K562 (cell line): Measurements from ENCODE around the gene SOCS2. TPM values are rescaled to one million over a fixed set of nuclear protein-coding genes. Genes with fewer than 3 reads are reported as not detected.

Experiments
- ATF7 ChIP-seq: fragments of 450-650 bp; IDR thresholded peaks from 2 replicates; pipeline ENCODE4 v1.7.1; 2014; ENCODE audit warnings: mild to moderate bottlenecking, moderate library complexity
- ESRRA ChIP-seq: fragments of 450-650 bp; IDR thresholded peaks from 2 replicates; pipeline ENCODE4 v1.6.1; 2014; ENCODE audit warnings: low read depth, mild to moderate bottlenecking, moderate library complexity, borderline replicate concordance
- HDAC1 ChIP-seq, 2 experiments: fragments of 450-650 bp; IDR thresholded peaks; 2 replicates each; pipeline ENCODE4 v1.6.1; 2016 to 2017; ENCODE audit warnings: inconsistent platforms in 1 of 2, mild to moderate bottlenecking in 1 of 2, moderate library complexity in 1 of 2
- PML ChIP-seq: IDR thresholded peaks from 2 replicates; pipeline ENCODE4 v1.6.1; 2012; ENCODE audit warnings: low read length, inconsistent platforms
- PTBP1 ChIP-seq: fragments of 200-400 bp; formaldehyde crosslinking; IDR thresholded peaks from 2 replicates; pipeline ENCODE4 v1.6.1; 2017; ENCODE audit warnings: low read depth, low read length
- RB1 ChIP-seq: fragments of 450-650 bp; IDR thresholded peaks from 2 replicates; pipeline ENCODE4 v1.6.1; 2017; ENCODE audit warnings: low read depth, mild to moderate bottlenecking
- TAF7 ChIP-seq: fragments of 450-650 bp; IDR thresholded peaks from 2 replicates; pipeline ENCODE4 v1.6.1; 2016; ENCODE audit warnings: missing genetic modification characterization, missing compliant biosample characterization
- UBTF ChIP-seq, 2 experiments: IDR thresholded peaks; 2 replicates each; pipeline ENCODE4 v1.6.1; 2012; ENCODE audit warnings: improper control_type of control experiment in 2 of 2, low read depth in 2 of 2, low read length in 2 of 2, borderline replicate concordance in 1 of 2
- YY1 ChIP-seq, 3 experiments: IDR thresholded peaks; 2 replicates each; pipeline ENCODE4 v1.6.1; 2011; ENCODE audit warnings: low read length in 2 of 3, mild to moderate bottlenecking in 2 of 3, moderate library complexity in 2 of 3, borderline replicate concordance in 1 of 3, control low read depth in 1 of 3, low read depth in 1 of 3; ENCODE audit not compliant: insufficient read depth in 3 of 3, insufficient replicate concordance in 2 of 3, control insufficient read depth in 1 of 3, insufficient read length in 1 of 3; ENCODE audit errors: extremely low read depth in 1 of 3
- polyA plus RNA-seq, 8 experiments: library from polyadenylated mRNA; depleted of rRNA in 4 of 8; stranded (reverse) in 5 of 8; unstranded in 3 of 8; fragments of >200 nt; fragmentation: Nextera tagmentation in 2 of 8; fragmentation: Illumina TruSeq in 1 of 8; extraction: Ambion mirVana in 2 of 8; extraction: Trizol in 1 of 8; gene quantifications; 2 replicates each; pipeline versions ENCODE4 v1.2.1 to v1.2.3, GENCODE V29; 2011 to 2014; ENCODE audit warnings: inconsistent platforms in 1 of 8, missing spikeins in 1 of 8
- total RNA-seq, 7 experiments: library from RNA; depleted of rRNA in 6 of 7; stranded (reverse); fragments of >200 nt in 6 of 7; fragmentation: Illumina TruSeq in 2 of 7; extraction: Trizol in 2 of 7; gene quantifications; 2 replicates each; pipeline versions ENCODE4 v1.2.1 to v1.2.3, GENCODE V29; 2011 to 2021; ENCODE audit warnings: low replicate concordance in 1 of 7
- TF ChIP-seq, protein P1 (sequence below): fragments of 450-650 bp; IDR thresholded peaks from 2 replicates; pipeline ENCODE4 v1.6.1; 2016; ENCODE audit warnings: mild to moderate bottlenecking, moderate library complexity
- TF ChIP-seq, protein P2 (sequence below), 2 experiments: fragments of 250-450 bp in 1 of 2; fragments of 450-650 bp in 1 of 2; sonication (Bioruptor Pico) in 1 of 2; IDR thresholded peaks; 2 replicates each; pipeline versions ENCODE4 v1.6.1 to v1.8.0; 2016 to 2021; ENCODE audit warnings: mild to moderate bottlenecking in 2 of 2, moderate library complexity in 2 of 2, missing compliant biosample characterization in 1 of 2, missing genetic modification characterization in 1 of 2

Gene SOCS2
- total and polyA plus RNA-seq, 9 of the 15 experiments (the other 6 are each of a cell fraction or from before 2014, with no cell fraction given): 37.0 to 162 (median 98.7) TPM

- TF ChIP-seq, protein P1, sequence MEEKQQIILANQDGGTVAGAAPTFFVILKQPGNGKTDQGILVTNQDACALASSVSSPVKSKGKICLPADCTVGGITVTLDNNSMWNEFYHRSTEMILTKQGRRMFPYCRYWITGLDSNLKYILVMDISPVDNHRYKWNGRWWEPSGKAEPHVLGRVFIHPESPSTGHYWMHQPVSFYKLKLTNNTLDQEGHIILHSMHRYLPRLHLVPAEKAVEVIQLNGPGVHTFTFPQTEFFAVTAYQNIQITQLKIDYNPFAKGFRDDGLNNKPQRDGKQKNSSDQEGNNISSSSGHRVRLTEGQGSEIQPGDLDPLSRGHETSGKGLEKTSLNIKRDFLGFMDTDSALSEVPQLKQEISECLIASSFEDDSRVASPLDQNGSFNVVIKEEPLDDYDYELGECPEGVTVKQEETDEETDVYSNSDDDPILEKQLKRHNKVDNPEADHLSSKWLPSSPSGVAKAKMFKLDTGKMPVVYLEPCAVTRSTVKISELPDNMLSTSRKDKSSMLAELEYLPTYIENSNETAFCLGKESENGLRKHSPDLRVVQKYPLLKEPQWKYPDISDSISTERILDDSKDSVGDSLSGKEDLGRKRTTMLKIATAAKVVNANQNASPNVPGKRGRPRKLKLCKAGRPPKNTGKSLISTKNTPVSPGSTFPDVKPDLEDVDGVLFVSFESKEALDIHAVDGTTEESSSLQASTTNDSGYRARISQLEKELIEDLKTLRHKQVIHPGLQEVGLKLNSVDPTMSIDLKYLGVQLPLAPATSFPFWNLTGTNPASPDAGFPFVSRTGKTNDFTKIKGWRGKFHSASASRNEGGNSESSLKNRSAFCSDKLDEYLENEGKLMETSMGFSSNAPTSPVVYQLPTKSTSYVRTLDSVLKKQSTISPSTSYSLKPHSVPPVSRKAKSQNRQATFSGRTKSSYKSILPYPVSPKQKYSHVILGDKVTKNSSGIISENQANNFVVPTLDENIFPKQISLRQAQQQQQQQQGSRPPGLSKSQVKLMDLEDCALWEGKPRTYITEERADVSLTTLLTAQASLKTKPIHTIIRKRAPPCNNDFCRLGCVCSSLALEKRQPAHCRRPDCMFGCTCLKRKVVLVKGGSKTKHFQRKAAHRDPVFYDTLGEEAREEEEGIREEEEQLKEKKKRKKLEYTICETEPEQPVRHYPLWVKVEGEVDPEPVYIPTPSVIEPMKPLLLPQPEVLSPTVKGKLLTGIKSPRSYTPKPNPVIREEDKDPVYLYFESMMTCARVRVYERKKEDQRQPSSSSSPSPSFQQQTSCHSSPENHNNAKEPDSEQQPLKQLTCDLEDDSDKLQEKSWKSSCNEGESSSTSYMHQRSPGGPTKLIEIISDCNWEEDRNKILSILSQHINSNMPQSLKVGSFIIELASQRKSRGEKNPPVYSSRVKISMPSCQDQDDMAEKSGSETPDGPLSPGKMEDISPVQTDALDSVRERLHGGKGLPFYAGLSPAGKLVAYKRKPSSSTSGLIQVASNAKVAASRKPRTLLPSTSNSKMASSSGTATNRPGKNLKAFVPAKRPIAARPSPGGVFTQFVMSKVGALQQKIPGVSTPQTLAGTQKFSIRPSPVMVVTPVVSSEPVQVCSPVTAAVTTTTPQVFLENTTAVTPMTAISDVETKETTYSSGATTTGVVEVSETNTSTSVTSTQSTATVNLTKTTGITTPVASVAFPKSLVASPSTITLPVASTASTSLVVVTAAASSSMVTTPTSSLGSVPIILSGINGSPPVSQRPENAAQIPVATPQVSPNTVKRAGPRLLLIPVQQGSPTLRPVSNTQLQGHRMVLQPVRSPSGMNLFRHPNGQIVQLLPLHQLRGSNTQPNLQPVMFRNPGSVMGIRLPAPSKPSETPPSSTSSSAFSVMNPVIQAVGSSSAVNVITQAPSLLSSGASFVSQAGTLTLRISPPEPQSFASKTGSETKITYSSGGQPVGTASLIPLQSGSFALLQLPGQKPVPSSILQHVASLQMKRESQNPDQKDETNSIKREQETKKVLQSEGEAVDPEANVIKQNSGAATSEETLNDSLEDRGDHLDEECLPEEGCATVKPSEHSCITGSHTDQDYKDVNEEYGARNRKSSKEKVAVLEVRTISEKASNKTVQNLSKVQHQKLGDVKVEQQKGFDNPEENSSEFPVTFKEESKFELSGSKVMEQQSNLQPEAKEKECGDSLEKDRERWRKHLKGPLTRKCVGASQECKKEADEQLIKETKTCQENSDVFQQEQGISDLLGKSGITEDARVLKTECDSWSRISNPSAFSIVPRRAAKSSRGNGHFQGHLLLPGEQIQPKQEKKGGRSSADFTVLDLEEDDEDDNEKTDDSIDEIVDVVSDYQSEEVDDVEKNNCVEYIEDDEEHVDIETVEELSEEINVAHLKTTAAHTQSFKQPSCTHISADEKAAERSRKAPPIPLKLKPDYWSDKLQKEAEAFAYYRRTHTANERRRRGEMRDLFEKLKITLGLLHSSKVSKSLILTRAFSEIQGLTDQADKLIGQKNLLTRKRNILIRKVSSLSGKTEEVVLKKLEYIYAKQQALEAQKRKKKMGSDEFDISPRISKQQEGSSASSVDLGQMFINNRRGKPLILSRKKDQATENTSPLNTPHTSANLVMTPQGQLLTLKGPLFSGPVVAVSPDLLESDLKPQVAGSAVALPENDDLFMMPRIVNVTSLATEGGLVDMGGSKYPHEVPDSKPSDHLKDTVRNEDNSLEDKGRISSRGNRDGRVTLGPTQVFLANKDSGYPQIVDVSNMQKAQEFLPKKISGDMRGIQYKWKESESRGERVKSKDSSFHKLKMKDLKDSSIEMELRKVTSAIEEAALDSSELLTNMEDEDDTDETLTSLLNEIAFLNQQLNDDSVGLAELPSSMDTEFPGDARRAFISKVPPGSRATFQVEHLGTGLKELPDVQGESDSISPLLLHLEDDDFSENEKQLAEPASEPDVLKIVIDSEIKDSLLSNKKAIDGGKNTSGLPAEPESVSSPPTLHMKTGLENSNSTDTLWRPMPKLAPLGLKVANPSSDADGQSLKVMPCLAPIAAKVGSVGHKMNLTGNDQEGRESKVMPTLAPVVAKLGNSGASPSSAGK: peak; percentile 9; the same call in 1 of the 2 replicates
- TF ChIP-seq ESRRA (no peak), RB1 (peak; percentile 4; the same call in 1 of the 2 replicates), UBTF (IDR thresholded peaks at IDR 0.05; ENCODE audit: borderline replicate concordance in 1 of 2, low read depth in 2 of 2, low read length in 2 of 2) (0 out of 4 replicates have a peak, but pooled peaks of 1 of the 2 experiments have one; percentile 27), HDAC1 (IDR thresholded peaks at IDR 0.05) (0 out of 4 replicates have a peak, but pooled peaks of 1 of the 2 experiments have one; percentile 32), YY1 (IDR thresholded peaks at IDR 0.05; ENCODE audit: borderline replicate concordance in 1 of 3, control insufficient read depth in 1 of 3, extremely low read depth in 1 of 3, insufficient read depth in 3 of 3, insufficient read length in 1 of 3, insufficient replicate concordance in 2 of 3, low read depth in 1 of 3, low read length in 2 of 3) (peak in 1 of 3 experiments; percentile 30), ATF7 (no peak), PTBP1 (0 out of 2 replicates have a peak, but pooled peaks have one; percentile 45), TAF7 (peak; percentile 46; the same call in 1 of the 2 replicates), PML (peak; percentile 29; the same call in 1 of the 2 replicates)
- TF ChIP-seq, protein P2, sequence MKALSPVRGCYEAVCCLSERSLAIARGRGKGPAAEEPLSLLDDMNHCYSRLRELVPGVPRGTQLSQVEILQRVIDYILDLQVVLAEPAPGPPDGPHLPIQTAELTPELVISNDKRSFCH (CRISPR knock-in tag; IDR thresholded peaks at IDR 0.05): no peak
- TF ChIP-seq, protein P2 (tag; IDR thresholded peaks at IDR 0.05): no peak
Observed at GRCh38 chr12:93571365-93571924, 1.0 kb upstream of the SOCS2 start (continued).
